Activated CD4-positive, alpha-beta T cell treated with anti-CD3 and anti-CD28 coated beads for 36 hours (primary cell): Measurements from ENCODE around the gene AHNAK2. TPM values are rescaled to one million over a fixed set of nuclear protein-coding genes. Genes with fewer than 3 reads are reported as not detected.

Experiments
- ATAC-seq: fragments of 200-7000 bp; cut with Tn5 transposase; one replicate; pipeline ENCODE4 v1.10.0; 2021; ENCODE audit warnings: mild to moderate bottlenecking, moderate library complexity
- CTCF ChIA-PET: fragments of 350-600 bp; sonication (Branson Sonifier 250); formaldehyde crosslinking; loops from one replicate; lab custom pipeline; 2021; ENCODE audit warnings: antibody characterized with exemption; lab: Charles Lee
- POLR2A ChIA-PET: fragments of 350-600 bp; sonication (Branson Sonifier 250); formaldehyde crosslinking; loops from one replicate; lab custom pipeline; 2021; ENCODE audit warnings: antibody characterized with exemption, inconsistent platforms; lab: Charles Lee
- DNase-seq: peaks from one replicate; pipeline ENCODE4 v3.0.0-alpha.2; 2020
- H3K27ac Mint-ChIP-seq: one replicate; pipeline ENCODE4 v1.8.0; 2021; ENCODE audit warnings: mixed read lengths
- H3K27me3 Mint-ChIP-seq: one replicate; pipeline ENCODE4 v1.8.0; 2021; ENCODE audit warnings: mixed read lengths
- H3K36me3 Mint-ChIP-seq: one replicate; pipeline ENCODE4 v1.8.0; 2021; ENCODE audit warnings: low read depth, mixed read lengths
- H3K4me1 Mint-ChIP-seq: one replicate; pipeline ENCODE4 v1.8.0; 2021; ENCODE audit warnings: mixed read lengths
- H3K4me3 Mint-ChIP-seq: one replicate; pipeline ENCODE4 v1.8.0; 2021; ENCODE audit warnings: mild to moderate bottlenecking, moderate library complexity, mixed read lengths
- H3K9me3 Mint-ChIP-seq: one replicate; pipeline ENCODE4 v1.8.0; 2021; ENCODE audit warnings: low read depth, mixed read lengths
- intact Hi-C, 2 experiments: fragments of 100-400 bp; cut with DNase I in 1 of 2; cut with micrococcal nuclease in 1 of 2; formaldehyde crosslinking; loops; one replicate each; pipeline versions ENCODE4 v1.14.2 to v1.15.1; 2022 to 2024; cut with DNase I, micrococcal nuclease
- total RNA-seq, 2 experiments: library from RNA; stranded (reverse); gene quantifications; one replicate each; pipeline ENCODE4 v1.2.3, GENCODE V29; 2021

Gene AHNAK2
- total RNA-seq, 2 experiments from 2014 or later = 0.07 to 0.11 TPM

- H3K9me3 Mint-ChIP-seq = no peaks in the 10 kb centered on the region
- intact Hi-C loops = no loop called here
- no peaks in the 10 kb centered on the region for H3K27me3 Mint-ChIP-seq
- no peak overlapping the region for H3K4me3 Mint-ChIP-seq
- H3K27ac Mint-ChIP-seq = no peak overlapping the region
- POLR2A ChIA-PET = interaction anchor here (0.6 kb wide), 1 partner anchor 250 kb away, joined by 5 read pairs; the partner anchor contains the start of gene BTBD6
- DNase-seq (no peak), ATAC-seq (no peak)
- H3K4me1 Mint-ChIP-seq = peaks cover under 1% of the 10 kb centered on the region
- H3K36me3 Mint-ChIP-seq = peaks cover 9% of the 10 kb centered on the region
- CTCF ChIA-PET = interaction anchor here (1.2 kb wide), 1 partner anchor 12 kb away, joined by 3 read pairs; no protein-coding TSS in a partner anchor
Measured at GRCh38 chr14:104998801-104999200, 20.6 kb upstream of the AHNAK2 start.

GRCh38 chr14:104996483-104996882 lies 18.3 kb upstream of the AHNAK2 start:
- Mint-ChIP-seq H3K27me3 (no peaks in the 10 kb centered on the region), H3K27ac (no peak overlapping the region), H3K4me3 (no peak overlapping the region), H3K9me3 (no peaks in the 10 kb centered on the region), H3K36me3 (peaks cover 11% of the 10 kb centered on the region), H3K4me1 (no peaks in the 10 kb centered on the region)
- DNase-seq (no peak), ATAC-seq (no peak)
- ChIA-PET POLR2A (no interaction called here), CTCF (no interaction called here)
- intact Hi-C loops = no loop called here

- no peak overlapping the region for H3K27ac Mint-ChIP-seq
- H3K36me3 Mint-ChIP-seq = peaks cover 11% of the 10 kb centered on the region
- ATAC-seq (no peak), DNase-seq (no peak)
- no peaks in the 10 kb centered on the region for H3K4me1 Mint-ChIP-seq
- H3K9me3 Mint-ChIP-seq = no peaks in the 10 kb centered on the region
- POLR2A ChIA-PET = no interaction called here
- intact Hi-C loops = no loop called here
- no peak overlapping the region for H3K4me3 Mint-ChIP-seq
- CTCF ChIA-PET = interaction anchor here (0.6 kb wide), 1 partner anchor 1137 kb away, joined by 4 read pairs; no protein-coding TSS in a partner anchor
- H3K27me3 Mint-ChIP-seq = no peaks in the 10 kb centered on the region
Measured at GRCh38 chr14:104996032-104996431, 17.9 kb upstream of the AHNAK2 start.

GRCh38 chr14:104994978-104995377 lies 16.8 kb upstream of the AHNAK2 start:
- intact Hi-C loops = no loop called here
- no peaks in the 10 kb centered on the region for H3K4me1 Mint-ChIP-seq
- H3K27ac Mint-ChIP-seq = no peak overlapping the region
- no peaks in the 10 kb centered on the region for H3K27me3 Mint-ChIP-seq
- DNase-seq (no peak), ATAC-seq (no peak)
- no peak overlapping the region for H3K4me3 Mint-ChIP-seq
- ChIA-PET POLR2A (no interaction called here), CTCF (no interaction called here)
- no peaks in the 10 kb centered on the region for H3K9me3 Mint-ChIP-seq
- H3K36me3 Mint-ChIP-seq = peaks cover 11% of the 10 kb centered on the region

GRCh38 chr14:104993808-104994591 lies 15.8 kb upstream of the AHNAK2 start:
- CTCF ChIA-PET = no interaction called here
- Mint-ChIP-seq H3K4me1 (no peaks in the 10 kb centered on the region), H3K4me3 (no peak overlapping the region), H3K27ac (no peak overlapping the region), H3K27me3 (no peaks in the 10 kb centered on the region), H3K36me3 (peaks cover 9% of the 10 kb centered on the region), H3K9me3 (no peaks in the 10 kb centered on the region)
- ATAC-seq (no peak), DNase-seq (no peak)
- intact Hi-C loops = no loop called here
- POLR2A ChIA-PET = interaction anchor here (0.7 to 1.5 kb wide), 3 partner anchors 11 to 25 kb away, joined by 3 read pairs; no protein-coding TSS in a partner anchor

- ChIA-PET POLR2A (interaction anchor here (0.7 to 1.5 kb wide), 3 partner anchors 11 to 26 kb away, joined by 3 read pairs; no protein-coding TSS in a partner anchor), CTCF (no interaction called here)
Measured at GRCh38 chr14:104993306-104993705, 15.1 kb upstream of the AHNAK2 start.

GRCh38 chr14:104992501-104992900 lies 14.3 kb upstream of the AHNAK2 start:
- no peak overlapping the region for H3K27ac Mint-ChIP-seq
- H3K36me3 Mint-ChIP-seq = peaks cover 9% of the 10 kb centered on the region
- ATAC-seq = no peak
- DNase-seq = no peak
- POLR2A ChIA-PET = interaction anchor here (1.5 kb wide), 1 partner anchor 27 kb away, joined by 3 read pairs; no protein-coding TSS in a partner anchor
- no peaks in the 10 kb centered on the region for H3K9me3 Mint-ChIP-seq
- H3K4me3 Mint-ChIP-seq = no peak overlapping the region
- H3K4me1 Mint-ChIP-seq = no peaks in the 10 kb centered on the region
- CTCF ChIA-PET = no interaction called here
- H3K27me3 Mint-ChIP-seq = no peaks in the 10 kb centered on the region
- intact Hi-C loops = no loop called here

More at GRCh38 chr14:104993306-104993705, 15.1 kb upstream of the AHNAK2 start:
- Mint-ChIP-seq H3K4me3 (no peak overlapping the region), H3K9me3 (no peaks in the 10 kb centered on the region), H3K4me1 (no peaks in the 10 kb centered on the region), H3K27ac (no peak overlapping the region), H3K27me3 (no peaks in the 10 kb centered on the region), H3K36me3 (peaks cover 9% of the 10 kb centered on the region)
- ATAC-seq = no peak
- DNase-seq = no peak
- intact Hi-C loops = no loop called here

GRCh38 chr14:104991896-104992230 lies 13.7 kb upstream of the AHNAK2 start:
- no peaks in the 10 kb centered on the region for H3K9me3 Mint-ChIP-seq
- H3K4me1 Mint-ChIP-seq = peaks cover 2% of the 10 kb centered on the region
- H3K27me3 Mint-ChIP-seq = no peaks in the 10 kb centered on the region
- ChIA-PET CTCF (no interaction called here), POLR2A (no interaction called here)
- ATAC-seq (no peak), DNase-seq (no peak)
- intact Hi-C loops = no loop called here
- H3K27ac Mint-ChIP-seq = no peak overlapping the region
- no peak overlapping the region for H3K4me3 Mint-ChIP-seq
- H3K36me3 Mint-ChIP-seq = peaks cover 6% of the 10 kb centered on the region

GRCh38 chr14:104989951-104990303 lies 11.8 kb upstream of the AHNAK2 start:
- ChIA-PET POLR2A (interaction anchor here (0.6 to 0.9 kb wide), 2 partner anchors 29 to 306 kb away, joined by 3 to 7 read pairs; no protein-coding TSS in a partner anchor), CTCF (interaction anchor here (0.8 to 1.6 kb wide), 2 partner anchors 21 to 56 kb away, joined by 4 to 7 read pairs; no protein-coding TSS in a partner anchor)
- no peaks in the 10 kb centered on the region for H3K9me3 Mint-ChIP-seq
- no peak overlapping the region for H3K4me3 Mint-ChIP-seq
- no peak overlapping the region for H3K27ac Mint-ChIP-seq
- H3K27me3 Mint-ChIP-seq = no peaks in the 10 kb centered on the region
- intact Hi-C loops = loop anchor here in 1 of 2 experiments (5.0 kb wide), 1 partner anchor 32 kb away; the partner anchor contains the start of gene CDCA4
- DNase-seq = no peak
- no peak for ATAC-seq
- peaks cover 6% of the 10 kb centered on the region for H3K36me3 Mint-ChIP-seq
- peaks cover 2% of the 10 kb centered on the region for H3K4me1 Mint-ChIP-seq

- no peak for ATAC-seq
- no peak for DNase-seq
- no peak overlapping the region for H3K4me3 Mint-ChIP-seq
- intact Hi-C loops = loop anchor here in 1 of 2 experiments (5.0 kb wide), 1 partner anchor 33 kb away; the partner anchor contains the start of gene CDCA4
- no peaks in the 10 kb centered on the region for H3K9me3 Mint-ChIP-seq
- CTCF ChIA-PET = interaction anchor here (1.6 kb wide), 1 partner anchor 57 kb away, joined by 7 read pairs; no protein-coding TSS in a partner anchor
- POLR2A ChIA-PET = interaction anchor here (0.6 to 0.9 kb wide), 2 partner anchors 29 to 306 kb away, joined by 3 to 7 read pairs; no protein-coding TSS in a partner anchor
- no peaks in the 10 kb centered on the region for H3K27me3 Mint-ChIP-seq
- H3K36me3 Mint-ChIP-seq = peaks cover 6% of the 10 kb centered on the region
- no peak overlapping the region for H3K27ac Mint-ChIP-seq
- peaks cover 4% of the 10 kb centered on the region for H3K4me1 Mint-ChIP-seq
Measured at GRCh38 chr14:104989236-104989950, 11.2 kb upstream of the AHNAK2 start.

GRCh38 chr14:104986487-104987164 lies 8.5 kb upstream of the AHNAK2 start:
- H3K36me3 Mint-ChIP-seq = no peaks in the 10 kb centered on the region
- peak overlapping the region; percentile 64 for H3K4me3 Mint-ChIP-seq
- H3K4me1 Mint-ChIP-seq = peaks cover 5% of the 10 kb centered on the region
- H3K9me3 Mint-ChIP-seq = no peaks in the 10 kb centered on the region
- CTCF ChIA-PET = interaction anchor here (0.5 to 1.1 kb wide), 3 partner anchors 12 to 449 kb away, joined by 3 read pairs; no protein-coding TSS in a partner anchor
- ATAC-seq = no peak
- no peaks in the 10 kb centered on the region for H3K27me3 Mint-ChIP-seq
- intact Hi-C loops = loop anchor here in 1 of 2 experiments (5.0 kb wide), 1 partner anchor 36 kb away; the partner anchor contains the start of gene CDCA4
- POLR2A ChIA-PET = no interaction called here
- no peak for DNase-seq
- no peak overlapping the region for H3K27ac Mint-ChIP-seq
